GM13976 (cell line): Measurements from ENCODE around the gene ADGRG2.

ENCODE experiments used
- DNase-seq: peaks from one replicate; pipeline ENCODE4 v3.0.0; 2012; ENCODE audit warnings: low spot score
- in situ Hi-C: fragments of 300-500 bp; cut with MboI; formaldehyde crosslinking; loops from one replicate; pipeline ENCODE4 v1.12.0; 2022; ENCODE audit warnings: low sequenced_read_pairs, mixed read lengths, inconsistent platforms; ENCODE audit not compliant: unreplicated experiment
- TF ChIP-seq, protein P1 (sequence below): IDR thresholded peaks from 2 replicates; pipeline ENCODE4 v1.5.1; 2012; ENCODE audit warnings: borderline replicate concordance, mild to moderate bottlenecking; ENCODE audit not compliant: insufficient read depth; ENCODE audit errors: extremely low read depth, missing control alignments, control extremely low read depth

The ADGRG2 gene

DNA sequence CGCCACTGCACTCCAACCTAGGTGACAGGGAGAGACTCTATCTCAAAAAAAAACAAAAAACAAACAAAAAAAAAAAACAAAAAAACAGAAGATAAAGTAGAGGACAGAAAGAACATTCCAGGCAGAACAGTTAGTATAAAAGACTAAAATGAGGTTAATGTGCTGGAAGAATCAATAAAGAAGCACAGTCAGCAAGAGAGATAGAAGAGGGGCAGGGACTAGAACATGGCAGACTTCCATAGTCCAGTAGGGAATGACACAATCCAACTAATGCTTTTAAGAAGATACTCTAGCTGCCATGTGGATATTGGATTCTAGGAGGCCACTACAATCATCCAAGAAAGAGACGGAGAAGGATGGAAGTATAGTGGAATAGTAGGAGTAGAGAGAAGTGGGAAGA lies 11.6 kb downstream of the ADGRG2 start:
- TF ChIP-seq, protein P1, sequence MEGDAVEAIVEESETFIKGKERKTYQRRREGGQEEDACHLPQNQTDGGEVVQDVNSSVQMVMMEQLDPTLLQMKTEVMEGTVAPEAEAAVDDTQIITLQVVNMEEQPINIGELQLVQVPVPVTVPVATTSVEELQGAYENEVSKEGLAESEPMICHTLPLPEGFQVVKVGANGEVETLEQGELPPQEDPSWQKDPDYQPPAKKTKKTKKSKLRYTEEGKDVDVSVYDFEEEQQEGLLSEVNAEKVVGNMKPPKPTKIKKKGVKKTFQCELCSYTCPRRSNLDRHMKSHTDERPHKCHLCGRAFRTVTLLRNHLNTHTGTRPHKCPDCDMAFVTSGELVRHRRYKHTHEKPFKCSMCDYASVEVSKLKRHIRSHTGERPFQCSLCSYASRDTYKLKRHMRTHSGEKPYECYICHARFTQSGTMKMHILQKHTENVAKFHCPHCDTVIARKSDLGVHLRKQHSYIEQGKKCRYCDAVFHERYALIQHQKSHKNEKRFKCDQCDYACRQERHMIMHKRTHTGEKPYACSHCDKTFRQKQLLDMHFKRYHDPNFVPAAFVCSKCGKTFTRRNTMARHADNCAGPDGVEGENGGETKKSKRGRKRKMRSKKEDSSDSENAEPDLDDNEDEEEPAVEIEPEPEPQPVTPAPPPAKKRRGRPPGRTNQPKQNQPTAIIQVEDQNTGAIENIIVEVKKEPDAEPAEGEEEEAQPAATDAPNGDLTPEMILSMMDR = no peak
- no peak for DNase-seq
- in situ Hi-C loops = no loop called here

DNA sequence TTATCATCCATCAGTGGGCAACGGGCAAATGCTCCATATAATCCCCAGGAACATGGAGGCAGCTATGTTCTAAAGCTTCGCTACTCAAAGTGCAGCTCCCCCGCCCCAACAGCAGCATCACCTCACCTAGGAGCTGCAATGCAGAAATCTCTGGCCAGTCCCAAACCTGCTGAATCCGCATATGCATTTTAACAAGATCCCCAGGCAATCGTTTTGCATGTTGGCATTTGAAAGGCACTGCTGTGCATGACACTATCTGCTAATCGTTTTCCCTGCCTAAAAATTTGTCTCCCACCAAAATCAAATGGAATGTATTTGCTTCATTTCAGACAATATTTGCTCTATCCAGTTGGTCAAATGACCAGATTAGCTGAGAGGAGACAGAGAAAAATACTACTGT lies 15.2 kb downstream of the ADGRG2 start:
- TF ChIP-seq, protein P1 = no peak
- DNase-seq = no peak

DNA sequence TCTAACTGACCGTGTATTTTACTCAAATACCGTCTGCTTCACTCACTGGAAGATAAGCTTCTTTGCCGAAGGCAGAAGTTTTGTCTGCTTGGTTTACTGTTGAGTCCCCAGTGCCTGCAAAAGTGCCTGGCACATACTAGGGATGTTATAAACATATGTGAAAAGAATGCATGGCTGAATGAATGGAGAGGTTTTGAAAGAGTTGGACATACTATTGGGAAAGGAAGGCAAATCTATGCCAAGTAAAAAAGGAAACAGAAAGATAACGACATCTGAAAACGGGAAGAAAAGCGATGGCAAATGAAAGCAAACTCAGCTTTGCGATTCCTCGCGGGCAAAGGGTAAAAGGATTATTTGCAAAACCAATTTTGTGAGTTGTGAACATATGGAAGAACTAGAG lies 21.7 kb downstream of the ADGRG2 start:
- DNase-seq = no peak
- TF ChIP-seq, protein P1 = no peak
- in situ Hi-C loops = no loop called here

More for the DNA sequence above, 15.2 kb downstream of the ADGRG2 start:
- in situ Hi-C loops = no loop called here

DNA sequence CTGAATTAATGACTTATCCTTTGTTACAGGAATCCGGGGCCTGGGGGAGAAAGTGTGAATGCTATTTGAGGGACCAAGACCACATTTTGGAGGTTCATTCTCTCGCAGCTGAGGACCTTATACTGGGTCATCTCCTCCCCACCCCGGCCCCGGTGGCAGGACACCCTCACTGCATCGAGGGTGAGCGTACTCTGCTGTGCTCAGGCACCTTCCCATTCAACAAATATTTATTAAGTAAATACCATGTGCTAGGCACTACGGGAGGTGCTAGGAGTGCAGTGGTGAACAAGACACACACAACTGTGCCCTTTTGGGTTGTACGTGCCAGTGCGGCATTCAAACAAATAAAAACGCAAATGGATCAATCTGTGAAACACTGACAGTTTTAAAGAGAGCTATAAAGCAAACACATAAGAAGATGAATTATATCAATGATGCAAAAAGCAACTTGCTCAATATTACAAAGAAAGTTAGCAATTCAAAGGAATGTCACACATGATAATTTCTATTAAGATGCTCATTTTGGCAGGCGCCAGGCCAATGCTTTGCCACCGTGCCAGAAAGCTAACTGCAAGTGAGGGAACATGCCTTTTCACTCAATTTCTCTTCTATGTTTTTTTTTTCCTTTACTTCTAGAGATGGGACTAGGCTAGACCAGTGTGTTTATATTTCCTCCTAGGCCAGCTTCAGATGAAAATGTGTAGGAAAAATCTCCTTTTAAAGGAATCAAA lies 24.6 kb downstream of the ADGRG2 start:
- in situ Hi-C loops = no loop called here
- no peak for DNase-seq
- TF ChIP-seq, protein P1 = no peak

DNA sequence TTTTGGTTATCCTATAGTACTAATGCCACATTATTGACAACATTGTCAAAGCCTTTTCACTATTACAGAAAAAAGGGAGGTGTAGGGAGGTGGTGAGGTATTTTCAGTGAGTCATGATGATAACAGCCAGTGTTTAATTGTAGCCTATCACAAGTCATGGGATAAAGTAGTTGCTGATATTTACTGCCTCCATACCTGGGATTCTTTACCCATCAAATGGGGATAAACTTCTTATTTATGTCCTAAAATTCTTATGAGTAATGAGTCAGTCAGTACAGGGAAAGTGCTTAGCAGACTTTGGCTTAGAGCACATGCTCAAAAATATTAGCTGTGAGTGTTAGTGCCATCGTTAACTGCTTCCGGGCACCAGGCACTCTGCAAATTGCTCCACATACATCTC lies 25.7 kb downstream of the ADGRG2 start:
- in situ Hi-C loops = no loop called here
- DNase-seq = no peak
- TF ChIP-seq, protein P1 = no peak

DNA sequence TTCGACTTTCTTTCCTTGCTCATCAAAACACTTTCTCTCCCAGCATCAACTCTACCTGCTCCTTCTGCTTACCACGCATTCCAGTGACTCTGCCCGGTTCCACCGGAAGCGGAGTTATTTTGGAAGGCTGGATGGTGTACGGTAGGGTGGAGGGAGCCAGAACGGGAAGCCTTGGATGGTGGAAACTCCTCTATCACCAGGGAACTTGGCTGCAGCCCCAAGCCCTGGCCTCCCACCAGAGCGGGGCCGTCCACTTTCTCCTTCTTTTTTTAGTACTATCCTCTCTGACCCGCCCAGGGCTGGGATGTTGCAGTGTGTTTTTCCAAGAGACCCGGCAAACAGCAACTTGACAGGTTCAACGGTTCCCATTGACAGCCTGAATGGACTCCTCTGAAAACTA lies 27.6 kb downstream of the ADGRG2 start:
- TF ChIP-seq, protein P1 = no peak
- in situ Hi-C loops = no loop called here
- no peak for DNase-seq
